ENCODE results near the gene UBB.

DNA sequence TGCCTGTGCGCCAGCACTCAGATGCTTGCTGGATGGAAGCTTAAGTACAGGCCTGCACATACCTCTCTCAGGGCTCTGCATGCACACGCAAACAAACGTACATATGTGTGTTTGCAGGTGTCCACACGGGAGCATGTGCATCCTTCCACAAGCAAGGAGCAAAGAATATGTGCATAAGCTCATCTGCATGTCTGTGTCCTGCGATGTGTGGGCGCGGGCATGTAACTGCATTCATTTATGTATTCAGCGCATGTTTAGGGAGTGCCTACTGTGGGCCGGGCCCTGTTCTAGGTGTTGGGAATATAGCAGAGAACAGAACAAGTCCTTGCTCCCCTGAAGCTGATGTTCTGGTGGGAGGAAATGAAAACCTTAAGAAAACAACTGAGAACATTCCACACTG is 48.2 kb downstream of the UBB start:
- no peak for TF ChIP-seq CEBPB (IDR thresholded peaks at IDR 0.05)
- TF ChIP-seq, protein P1, sequence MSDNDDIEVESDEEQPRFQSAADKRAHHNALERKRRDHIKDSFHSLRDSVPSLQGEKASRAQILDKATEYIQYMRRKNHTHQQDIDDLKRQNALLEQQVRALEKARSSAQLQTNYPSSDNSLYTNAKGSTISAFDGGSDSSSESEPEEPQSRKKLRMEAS (IDR thresholded peaks at IDR 0.05) = no peak
- TF ChIP-seq YY1 (IDR thresholded peaks at IDR 0.05; ENCODE audit: low read depth) = no peak
- no peak for TF ChIP-seq TAF1 (IDR thresholded peaks at IDR 0.05; ENCODE audit: low read depth)
- no peak for TF ChIP-seq CREB1 (IDR thresholded peaks at IDR 0.05; ENCODE audit: low read depth)
- no peak for TF ChIP-seq FOXM1 (IDR thresholded peaks at IDR 0.05; ENCODE audit: borderline replicate concordance, low read depth)

Measured in Ishikawa (cell line).